HTR-8/SVneo (cell line): ENCODE data around the gene ERH.

Experiments
- DNase-seq: peaks from one replicate; pipeline ENCODE4 v3.0.0; 2011; ENCODE audit warnings: low spot score, mixed read lengths; ENCODE audit not compliant: insufficient read length
- FAIRE-seq: peaks from 2 replicates; lab custom pipeline; 2011; peaks lifted over from hg19 to GRCh38; lab: Jason Lieb, UNC

The ERH gene

GRCh38 chr14:69333791-69334337 is 64.2 kb downstream of the ERH start:
- DNase-seq (no peak), FAIRE-seq (peak; percentile 89)

DNA sequence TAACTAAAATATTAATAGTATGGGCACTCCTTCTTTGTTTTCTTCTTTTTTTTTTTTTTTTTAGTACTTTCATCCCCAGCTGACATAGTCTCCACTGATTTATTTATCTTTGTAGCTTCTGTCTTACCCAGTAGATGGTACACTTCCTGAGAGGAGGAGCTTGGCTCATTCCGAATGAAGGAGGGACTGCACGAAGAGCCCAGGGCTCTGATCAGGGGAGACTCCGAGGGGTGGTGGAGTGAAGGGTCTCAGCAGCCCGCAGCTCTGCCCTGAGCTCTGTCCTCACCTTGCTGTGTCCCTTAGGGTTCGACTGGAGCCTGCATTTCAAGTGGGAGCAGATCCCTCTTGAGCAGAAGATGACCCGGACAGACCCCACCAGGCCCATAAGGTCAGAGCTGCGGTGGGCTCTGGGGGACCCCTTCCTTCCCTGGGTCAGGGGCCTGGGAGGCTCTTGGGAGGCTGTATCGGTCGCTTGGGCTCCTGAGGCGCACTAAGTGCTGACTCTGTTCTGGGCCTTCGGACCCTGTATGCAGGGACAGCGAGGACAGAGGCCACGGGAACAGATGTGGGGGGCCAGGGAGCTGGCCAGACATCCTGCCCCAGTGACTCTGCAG is 65.2 kb downstream of the ERH start:
- FAIRE-seq (no peak), DNase-seq (no peak)

GRCh38 chr14:69331206-69331605 is 66.9 kb downstream of the ERH start:
- peak; percentile 4 for FAIRE-seq
- no peak for DNase-seq
